Stimulated activated CD8-positive, alpha-beta memory T cell treated with anti-CD3 and anti-CD28 coated beads, Interleukin-4, amount 100 ng/mL, for 24 hours (primary cell): ENCODE results near the gene CEACAM5.
A peak's percentile ranks its signal among the peaks of the same experiment; 100 is the strongest.
"Not testable (repeated sequence)": the region's sequence is repeated elsewhere in the genome, so short reads cannot be mapped to it uniquely, and the experiment has no call there.

ENCODE experiments used
- DNase-seq: peaks from one replicate; pipeline ENCODE4 v3.0.0-alpha.2; 2020; ENCODE audit warnings: low read depth

CEACAM5 gene

DNA sequence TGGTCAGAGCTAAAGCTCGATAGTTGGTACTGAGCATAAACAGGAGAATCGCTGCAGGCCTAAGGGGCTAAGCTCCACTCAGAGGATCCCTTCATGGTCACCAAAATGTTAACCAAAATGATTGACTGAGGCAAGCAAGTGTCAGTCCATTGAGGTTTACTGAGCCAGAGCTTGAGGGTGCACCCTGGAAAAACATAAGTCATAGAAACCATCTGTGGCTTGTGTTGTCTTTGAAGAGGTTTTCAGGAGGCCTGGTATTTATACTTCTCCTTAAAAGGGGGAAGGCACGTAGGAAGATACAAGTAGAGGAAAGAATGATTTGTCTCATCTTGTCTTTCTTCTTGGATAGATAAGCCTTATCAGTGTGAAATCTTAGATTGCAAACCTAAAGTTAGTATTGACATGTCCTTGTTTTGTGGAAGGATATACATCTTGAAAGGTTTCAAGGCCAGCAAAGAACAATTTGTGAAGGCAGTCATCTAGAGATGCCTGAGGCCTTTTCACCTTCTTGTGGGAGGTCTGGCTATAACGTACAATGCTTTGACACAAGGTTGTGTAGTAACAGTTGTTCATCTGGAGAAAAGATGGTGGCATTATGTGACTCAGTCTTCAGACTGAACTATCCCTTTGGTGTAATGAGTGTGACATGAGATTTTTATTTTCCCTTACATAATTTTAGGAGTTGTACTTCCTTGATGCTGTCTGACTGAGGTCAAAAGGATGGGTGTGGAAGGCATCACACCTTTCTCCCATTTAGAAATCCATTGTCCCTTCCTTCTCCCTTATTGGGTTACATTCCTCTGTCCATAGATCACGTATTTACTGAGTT lies 32.2 kb downstream of the CEACAM5 start:
- DNase-seq, result no peak

DNA sequence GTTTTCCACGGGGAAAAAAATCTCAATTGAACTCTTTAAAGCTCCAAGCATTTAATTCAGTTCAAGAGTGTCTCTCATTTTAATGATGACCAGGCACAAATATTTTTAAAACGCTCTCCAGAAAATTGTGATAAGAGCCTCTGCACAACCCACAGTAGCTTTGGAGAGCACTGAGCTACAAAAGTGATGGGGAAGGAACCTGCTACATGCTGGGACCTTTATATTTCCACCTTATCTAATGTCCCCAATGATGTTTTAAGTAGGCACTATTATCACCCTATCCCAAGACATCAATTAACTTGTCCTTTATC lies 32.8 kb downstream of the CEACAM5 start:
- no peak for DNase-seq

DNA sequence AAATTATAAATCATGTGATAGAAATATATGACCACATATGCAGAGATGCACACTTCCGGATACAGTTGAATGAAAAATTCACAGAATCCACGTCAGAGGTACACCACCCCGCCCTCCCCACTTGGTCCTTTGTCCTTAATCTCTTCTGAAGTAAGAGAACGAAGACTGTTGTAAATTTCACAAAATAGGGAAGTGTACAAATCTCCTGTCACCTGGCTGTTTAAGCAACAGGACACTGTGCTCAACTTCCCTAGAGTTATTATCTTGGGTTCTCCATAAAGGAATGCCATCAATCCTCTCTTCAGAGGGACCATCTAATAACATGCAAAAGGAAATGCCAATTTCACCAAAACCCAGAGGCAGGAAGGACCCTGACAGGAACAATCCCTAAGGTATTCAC lies 36.4 kb downstream of the CEACAM5 start:
- no peak for DNase-seq

DNA sequence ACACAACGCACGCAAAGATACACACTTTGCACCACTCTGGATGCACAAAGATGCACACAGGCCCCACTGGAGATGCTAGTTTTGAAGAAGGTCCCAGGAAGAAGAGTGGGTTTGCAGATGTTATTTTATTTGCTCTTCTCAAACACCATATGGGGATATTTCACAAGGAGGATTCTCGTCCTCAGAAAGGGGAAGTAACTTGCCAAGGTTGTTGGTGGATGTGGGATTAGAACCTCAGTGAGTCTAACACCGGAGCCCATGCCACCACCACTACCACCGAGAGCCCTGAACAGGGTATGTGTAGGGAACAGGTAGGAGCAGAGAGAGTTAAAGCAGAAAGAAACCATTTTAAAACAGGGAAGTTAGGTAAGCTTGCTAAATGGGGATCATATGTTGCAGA lies 37.3 kb downstream of the CEACAM5 start:
- no peak for DNase-seq

DNA sequence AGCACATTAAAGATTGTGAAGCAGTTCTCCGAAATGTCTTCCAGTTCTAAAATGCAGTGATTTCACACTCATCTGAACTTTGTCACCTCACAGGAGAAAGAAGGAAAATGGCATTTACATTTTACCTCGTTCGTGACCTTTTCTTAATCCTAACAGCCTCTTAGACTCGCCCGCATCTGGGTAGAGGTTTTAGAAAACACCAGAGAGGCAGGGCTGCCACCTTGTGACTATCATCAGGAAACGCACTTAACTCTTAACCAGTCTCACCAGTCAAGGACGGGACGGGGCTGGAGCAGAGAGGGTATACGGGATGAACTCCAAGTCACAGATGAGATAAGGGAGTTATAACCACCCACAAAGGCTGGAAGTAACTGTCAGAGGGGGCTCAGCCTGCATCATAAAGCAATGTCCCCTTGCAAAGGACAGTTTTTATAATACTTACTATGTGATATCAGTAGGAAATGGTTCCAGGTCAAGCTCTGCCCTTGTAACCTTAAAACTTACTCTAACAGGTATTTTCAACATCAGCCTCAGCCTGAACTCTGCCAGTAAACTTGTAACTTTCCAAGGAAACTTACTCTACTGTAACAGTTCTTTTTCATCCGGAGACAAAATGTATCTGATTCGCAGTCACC lies 38.3 kb downstream of the CEACAM5 start:
- peak; percentile 18 for DNase-seq

DNA sequence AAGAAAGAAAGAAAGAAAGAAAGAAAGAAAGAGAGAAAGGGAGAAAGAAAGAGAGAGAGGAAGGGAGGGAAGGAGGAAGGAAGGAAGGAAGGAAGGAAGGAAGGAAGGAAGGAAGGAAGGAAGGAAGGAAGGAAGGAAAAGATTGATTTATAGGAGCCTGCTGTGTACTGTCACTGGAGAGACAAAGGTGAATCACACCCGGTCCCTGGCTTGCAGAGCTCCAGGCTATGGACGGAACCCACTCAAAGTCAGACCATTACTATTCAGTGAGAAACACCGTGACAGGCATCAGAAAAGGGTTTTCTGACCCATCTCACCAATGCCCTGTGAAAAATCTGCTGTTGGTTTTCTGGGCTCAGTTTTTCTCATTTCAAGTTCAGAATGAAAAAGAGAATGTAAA lies 39.6 kb downstream of the CEACAM5 start:
- DNase-seq, result no peak

DNA sequence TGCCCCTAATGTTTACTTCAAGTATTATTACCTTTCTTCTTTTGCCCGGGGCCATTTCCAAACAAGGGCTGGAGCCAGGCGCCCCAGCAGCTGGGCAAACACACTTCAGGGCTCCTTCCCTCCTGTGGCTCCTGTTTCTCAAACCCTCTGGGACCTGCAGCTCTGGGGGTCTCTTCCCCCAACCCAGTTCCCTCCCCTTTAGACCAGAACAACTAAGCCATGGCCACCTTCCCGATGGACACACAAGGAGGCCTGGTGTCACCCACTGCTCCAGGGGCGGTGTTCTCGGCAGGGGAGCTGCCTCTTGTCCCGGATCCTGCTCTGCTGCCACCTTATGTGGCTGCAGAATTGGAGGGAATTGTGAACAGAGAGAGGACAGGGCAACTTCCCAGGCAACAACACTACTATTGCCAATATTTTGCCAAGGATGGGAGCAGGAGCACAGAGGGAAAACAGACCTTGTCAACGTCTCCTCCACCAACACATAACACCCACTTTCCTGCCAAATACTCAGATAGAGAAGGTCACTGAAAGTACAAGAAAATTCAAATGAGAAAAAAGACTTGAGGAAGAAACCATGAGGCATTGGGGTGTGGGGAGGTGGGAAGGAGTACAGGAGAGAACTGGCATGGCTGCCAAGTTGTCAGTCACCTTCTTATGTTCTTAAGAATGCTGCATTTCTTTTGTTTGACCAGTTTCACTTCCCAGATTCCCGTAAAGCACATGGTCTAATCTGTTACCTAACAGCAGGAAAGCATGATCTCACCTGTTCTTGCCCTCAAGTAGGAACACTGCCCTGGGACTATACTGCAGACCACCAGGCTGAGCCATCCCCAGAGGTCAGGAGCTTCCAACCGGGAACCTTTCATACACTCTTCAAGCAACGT lies 42.1 kb downstream of the CEACAM5 start:
- DNase-seq, result not testable (repeated sequence)

DNA sequence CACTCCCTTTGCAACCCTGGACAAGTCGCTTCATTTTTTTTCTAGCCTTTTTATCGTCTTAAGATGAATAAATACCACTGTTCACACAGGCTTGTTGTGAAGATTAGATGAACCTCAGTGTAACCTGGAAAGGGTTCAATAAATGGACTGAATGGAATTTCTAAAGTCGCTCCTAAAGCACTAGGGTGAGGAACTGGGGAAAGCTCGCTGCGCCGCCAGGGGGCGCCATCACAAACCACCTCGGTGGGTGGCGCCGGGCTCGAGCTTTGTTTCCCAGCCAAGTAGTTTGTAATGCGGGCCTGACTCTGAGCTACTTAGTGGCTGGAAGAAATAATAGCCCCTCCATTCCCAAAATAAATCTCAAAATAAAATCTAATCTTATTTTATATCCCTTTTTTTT lies 44.7 kb downstream of the CEACAM5 start:
- DNase-seq, result peak; percentile 69

DNA sequence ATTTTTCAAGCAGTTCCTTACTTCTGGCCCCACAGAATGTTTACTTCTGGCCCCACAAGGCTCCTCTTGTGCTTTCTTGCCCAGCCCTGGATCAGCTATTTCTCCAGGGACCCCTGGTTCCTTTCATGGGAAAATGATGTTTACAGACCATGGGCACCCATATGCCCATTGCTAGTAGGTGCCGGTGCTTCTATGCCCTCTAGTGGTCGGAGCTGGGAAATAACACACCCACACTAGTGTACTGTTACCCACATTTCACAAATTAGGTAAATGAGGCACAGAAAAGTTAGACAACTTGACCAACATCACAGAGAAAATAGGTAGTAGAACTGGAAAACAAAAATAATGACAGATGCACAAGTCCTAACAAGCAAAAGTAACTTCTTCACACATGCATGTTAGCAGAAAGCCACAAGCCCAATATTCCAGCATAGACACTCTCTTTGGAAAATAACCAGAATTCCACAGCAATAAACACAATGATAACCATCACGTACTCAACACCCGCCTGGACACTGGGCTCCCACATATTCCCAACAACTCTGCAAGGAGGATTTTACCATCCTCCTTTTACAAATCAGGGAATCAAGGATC lies 45.6 kb downstream of the CEACAM5 start:
- DNase-seq, result peak; percentile 57

DNA sequence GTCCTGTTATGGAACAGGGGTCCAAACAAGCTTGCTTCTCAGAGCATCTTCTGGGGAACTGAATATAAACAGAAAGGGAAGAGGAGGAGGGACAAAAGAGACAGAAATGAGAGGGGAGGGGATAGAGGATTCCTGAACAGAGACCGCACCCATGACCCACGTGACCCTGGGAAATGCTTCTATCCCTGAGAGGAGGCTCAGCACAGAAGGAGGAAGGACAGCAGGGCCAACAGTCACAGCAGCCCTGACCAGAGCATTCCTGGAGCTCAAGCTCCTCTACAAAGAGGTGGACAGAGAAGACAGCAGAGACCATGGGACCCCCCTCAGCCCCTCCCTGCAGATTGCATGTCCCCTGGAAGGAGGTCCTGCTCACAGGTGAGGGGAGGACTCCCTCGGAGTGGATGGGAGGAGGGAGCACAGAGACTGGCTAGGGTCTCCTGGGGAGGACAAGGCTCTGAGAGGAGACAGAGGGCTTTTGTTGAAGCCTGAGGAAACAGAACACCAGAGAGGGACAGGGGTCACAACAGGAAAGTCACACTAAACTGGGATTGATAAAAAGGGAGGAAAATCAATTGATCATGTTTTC lies 47.0 kb downstream of the CEACAM5 start, which contains the start of gene CEACAM6:
Gene CEACAM6 (plus strand): TSS at position 203 of the 586 bp plus-strand sequence. CDS start 109 bp downstream, at position 312.
- DNase-seq, result no peak

DNA sequence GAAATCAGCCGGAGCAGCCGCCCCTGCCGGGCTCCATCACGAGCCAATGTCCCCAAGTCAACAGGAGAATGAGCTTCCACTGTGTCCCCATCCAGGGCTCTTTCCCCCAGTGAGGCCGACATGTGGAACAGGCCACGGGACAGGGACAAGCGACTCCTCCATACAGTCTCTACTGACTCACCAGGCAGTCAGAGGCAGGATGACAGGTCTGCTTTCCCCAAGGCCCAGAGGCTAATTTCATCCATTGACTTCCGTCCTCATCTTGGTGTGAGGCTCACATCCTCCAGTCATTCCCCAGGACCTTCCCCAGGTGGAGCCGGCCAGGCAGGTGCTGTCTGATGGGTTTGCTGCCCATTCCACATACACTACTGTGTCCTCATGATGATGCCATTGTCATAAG lies 50.4 kb downstream of the CEACAM5 start:
- DNase-seq, result no peak

DNA sequence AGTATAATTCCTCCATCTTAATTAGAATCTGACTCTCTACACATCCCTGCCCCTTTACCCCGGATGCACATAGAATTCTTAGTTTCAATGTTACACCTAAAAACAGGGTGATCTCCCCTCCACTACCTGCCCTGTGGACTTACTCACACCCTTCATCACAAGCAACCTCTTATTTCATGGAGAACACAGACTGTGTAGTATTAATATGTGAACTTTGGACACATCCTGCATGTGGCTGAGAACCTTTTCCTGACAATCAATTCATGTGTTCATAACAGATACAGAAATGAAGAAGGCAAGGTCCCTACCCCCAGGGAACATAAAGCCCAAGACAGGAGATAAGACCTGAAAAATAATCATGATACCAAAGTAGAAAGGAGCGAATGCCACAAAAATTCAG lies 58.7 kb downstream of the CEACAM5 start:
- no peak for DNase-seq

DNA sequence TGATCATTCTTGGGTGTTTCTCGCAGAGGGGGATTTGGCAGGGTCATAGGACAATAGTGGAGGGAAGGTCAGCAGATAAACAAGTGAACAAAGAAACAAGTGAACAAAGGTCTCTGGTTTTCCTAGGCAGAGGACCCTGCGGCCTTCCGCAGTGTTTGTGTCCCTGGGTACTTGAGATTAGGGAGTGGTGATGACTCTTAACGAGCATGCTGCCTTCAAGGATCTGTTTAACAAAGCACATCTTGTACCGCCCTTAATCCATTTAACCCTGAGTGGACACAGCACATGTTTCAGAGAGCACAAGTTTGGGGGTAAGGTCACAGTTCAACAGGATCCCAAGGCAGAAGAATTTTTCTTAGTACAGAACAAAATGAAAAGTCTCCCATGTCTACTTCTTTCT lies 59.7 kb downstream of the CEACAM5 start:
- DNase-seq, result not testable (repeated sequence)

DNA sequence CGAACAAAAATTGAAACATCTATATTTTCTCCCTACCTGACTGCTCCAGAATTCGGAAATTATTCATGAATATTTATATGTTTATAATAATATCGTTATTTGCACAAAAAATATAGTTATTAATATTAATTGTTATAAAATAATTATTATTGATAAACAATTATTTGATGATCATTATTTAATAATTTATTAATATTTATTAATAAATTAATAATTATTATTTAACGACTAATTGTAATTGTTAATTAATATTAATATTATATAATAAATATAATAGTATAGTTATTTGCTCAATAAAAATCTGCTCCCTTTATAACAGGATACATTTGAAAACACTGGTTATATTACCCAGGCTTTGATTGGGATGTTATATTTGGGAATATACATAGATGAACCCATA lies 61.2 kb downstream of the CEACAM5 start:
- no peak for DNase-seq

DNA sequence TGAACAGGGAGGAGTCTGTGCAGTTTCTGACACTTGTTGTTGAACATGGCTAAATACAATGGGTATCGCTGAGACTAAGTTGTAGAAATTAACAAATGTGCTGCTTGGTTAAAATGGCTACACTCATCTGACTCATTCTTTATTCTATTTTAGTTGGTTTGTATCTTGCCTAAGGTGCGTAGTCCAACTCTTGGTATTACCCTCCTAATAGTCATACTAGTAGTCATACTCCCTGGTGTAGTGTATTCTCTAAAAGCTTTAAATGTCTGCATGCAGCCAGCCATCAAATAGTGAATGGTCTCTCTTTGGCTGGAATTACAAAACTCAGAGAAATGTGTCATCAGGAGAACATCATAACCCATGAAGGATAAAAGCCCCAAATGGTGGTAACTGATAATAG lies 63.0 kb downstream of the CEACAM5 start:
- no peak for DNase-seq

DNA sequence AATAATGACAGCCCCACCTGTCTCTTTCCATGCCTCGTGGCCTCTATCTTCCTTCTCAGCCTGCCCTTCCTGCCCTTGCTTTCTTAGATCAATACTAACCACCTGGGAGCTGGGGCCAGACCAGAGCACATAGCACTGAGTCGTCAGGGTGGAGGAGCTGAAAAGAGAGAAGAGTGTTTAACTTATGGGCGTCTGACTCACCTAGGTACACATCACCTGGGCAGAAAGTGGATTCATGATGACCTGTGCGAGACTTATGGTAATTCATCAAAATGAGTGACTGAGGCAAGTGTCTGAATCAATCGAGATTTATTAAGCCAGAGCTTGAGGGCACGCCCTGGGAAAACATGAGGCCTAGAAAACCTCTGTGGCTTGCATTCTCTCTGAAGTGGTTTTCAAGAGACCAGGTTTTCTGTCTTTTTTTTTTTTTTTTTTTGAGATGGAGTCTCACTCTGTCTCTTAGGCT lies 66.1 kb downstream of the CEACAM5 start:
- DNase-seq, result peak; percentile 16

DNA sequence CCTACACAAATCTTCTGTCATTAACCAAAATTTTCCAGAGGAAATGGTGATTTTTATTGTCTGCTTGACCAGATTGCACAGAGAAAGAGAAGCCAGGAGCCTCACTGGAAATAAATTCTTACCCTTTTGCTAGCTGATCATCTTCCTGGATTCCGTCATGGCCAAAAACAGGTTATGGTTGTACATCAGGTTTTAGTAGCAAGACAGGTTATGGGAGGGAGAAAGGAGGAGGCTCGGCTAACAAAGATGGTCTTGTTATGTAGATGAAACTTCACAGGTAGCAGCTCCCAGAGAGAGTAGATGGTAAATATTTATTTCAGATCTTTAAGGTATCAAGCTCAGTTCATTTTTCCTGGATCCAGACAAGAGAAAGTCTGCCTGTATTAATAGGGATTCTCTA lies 68.3 kb downstream of the CEACAM5 start:
- no peak for DNase-seq
